Endothelial cell of umbilical vein (primary cell): ENCODE data around the gene WIZ. TPM values are rescaled to one million over a fixed set of nuclear protein-coding genes. Genes with fewer than 3 reads are reported as not detected.

Experiments
- BruUV-seq: library from RNA; stranded (reverse); fragments of 400-500 nt; replicated peaks from 2 replicates; lab custom pipeline; 2021; lab: Mats Ljungman, UMichigan
- CTCF ChIA-PET: fragments of 300-600, 350-600 bp; sonication (Branson Sonifier 250); formaldehyde crosslinking; loops from one replicate; lab custom pipeline; 2021; ENCODE audit warnings: antibody characterized with exemption, inconsistent platforms; lab: Charles Lee
- POLR2A ChIA-PET: fragments of 300-600, 350-600 bp; sonication (Branson Sonifier 250); formaldehyde crosslinking; loops from one replicate; lab custom pipeline; 2021; ENCODE audit warnings: antibody characterized with exemption, inconsistent platforms; lab: Charles Lee
- DNase-seq: peaks from one replicate; pipeline ENCODE4 v3.0.0-alpha.2; 2011; ENCODE audit warnings: low read depth, low spot score
- FAIRE-seq: peaks from 2 replicates; lab custom pipeline; 2011; peaks lifted over from hg19 to GRCh38; lab: Jason Lieb, UNC
- H2AFZ ChIP-seq: 2 replicates; pipeline ENCODE4 v1.6.0; 2012; ENCODE audit warnings: low read depth, low read length, control low read depth, inconsistent platforms
- H3K27ac ChIP-seq: 2 replicates; pipeline ENCODE4 v1.5.1; 2011; ENCODE audit warnings: low read depth, mild to moderate bottlenecking, control low read depth, low read length, moderate library complexity; ENCODE audit not compliant: insufficient read depth
- H3K27me3 ChIP-seq, 2 experiments: 2 replicates each; pipeline versions ENCODE4 v1.6.0 to v1.6.1; 2011; ENCODE audit warnings: low read length in 2 of 2, mixed read lengths in 1 of 2; ENCODE audit not compliant: control insufficient read depth in 2 of 2, insufficient read depth in 2 of 2
- H3K36me3 ChIP-seq, 2 experiments: 2 replicates in 1 of 2; 3 replicates in 1 of 2; pipeline ENCODE4 v1.5.1; 2011; ENCODE audit warnings: low read length in 2 of 2, mild to moderate bottlenecking in 1 of 2, moderate library complexity in 1 of 2; ENCODE audit not compliant: control insufficient read depth in 2 of 2, insufficient read depth in 2 of 2; ENCODE audit errors: extremely low read depth in 1 of 2
- H3K4me1 ChIP-seq: 3 replicates; pipeline ENCODE4 v1.5.1; 2011; ENCODE audit warnings: mild to moderate bottlenecking, low read length; ENCODE audit not compliant: control insufficient read depth, insufficient read depth; ENCODE audit errors: extremely low read depth
- H3K4me2 ChIP-seq: 2 replicates; pipeline ENCODE4 v1.6.1; 2011; ENCODE audit warnings: low read length, control low read depth, mixed read lengths; ENCODE audit not compliant: insufficient read depth
- H3K4me3 ChIP-seq, 3 experiments: fragments of 200-600 bp in 1 of 3; sonication (generic), shearing (Covaris generic) in 1 of 3; replicated peaks in 1 of 3; 2 replicates each; pipeline ENCODE4 v1.5.1; 2011 to 2016; ENCODE audit warnings: control low read depth in 3 of 3, low read length in 3 of 3, mild to moderate bottlenecking in 2 of 3, inconsistent platforms in 1 of 3, low read depth in 1 of 3, moderate library complexity in 1 of 3; ENCODE audit not compliant: insufficient read depth in 1 of 3
- H3K79me2 ChIP-seq: 2 replicates; pipeline ENCODE4 v1.6.0; 2012; ENCODE audit warnings: low read length, inconsistent platforms; ENCODE audit not compliant: control insufficient read depth, insufficient read depth
- H3K9ac ChIP-seq: replicated peaks from 2 replicates; pipeline ENCODE3; 2011; ENCODE audit warnings: low read length, control low read depth; ENCODE audit not compliant: insufficient read depth; ENCODE audit errors: extremely low read depth
- H3K9me1 ChIP-seq: replicated peaks from 3 replicates; pipeline ENCODE4 v1.6.0; 2011; ENCODE audit warnings: mild to moderate bottlenecking, low read length; ENCODE audit not compliant: control insufficient read depth, insufficient read depth; ENCODE audit errors: extremely low read depth
- H3K9me3 ChIP-seq: replicated peaks from 2 replicates; pipeline ENCODE4 v1.5.1; 2012; ENCODE audit warnings: low read length, inconsistent platforms; ENCODE audit not compliant: control insufficient read depth, insufficient read depth
- H4K20me1 ChIP-seq: replicated peaks from 2 replicates; pipeline ENCODE3; 2011; ENCODE audit warnings: mild to moderate bottlenecking, low read length; ENCODE audit not compliant: control insufficient read depth, insufficient read depth; ENCODE audit errors: extremely low read depth
- EZH2 ChIP-seq: IDR thresholded peaks from 2 replicates; pipeline ENCODE4 v1.6.1; 2012; ENCODE audit warnings: borderline replicate concordance, low read depth, mild to moderate bottlenecking, moderate library complexity, low read length, inconsistent platforms; ENCODE audit not compliant: severe bottlenecking
- FOS ChIP-seq: IDR thresholded peaks from 2 replicates; pipeline ENCODE4 v1.6.1; 2011; ENCODE audit warnings: mild to moderate bottlenecking, low read length, moderate library complexity, borderline replicate concordance; ENCODE audit not compliant: insufficient read depth
- GATA2 ChIP-seq: IDR thresholded peaks from 2 replicates; pipeline ENCODE4 v1.7.0; 2011; ENCODE audit warnings: low read depth, mild to moderate bottlenecking, moderate library complexity, mixed read lengths, low read length; ENCODE audit not compliant: insufficient read length, insufficient read depth
- JUN ChIP-seq: IDR thresholded peaks from 2 replicates; pipeline ENCODE4 v1.6.1; 2011; ENCODE audit warnings: borderline replicate concordance, low read depth; ENCODE audit not compliant: insufficient read length, insufficient read depth
- MAX ChIP-seq: IDR thresholded peaks from 2 replicates; pipeline ENCODE4 v1.6.1; 2011; ENCODE audit not compliant: insufficient read depth, insufficient read length
- MYC ChIP-seq: IDR thresholded peaks from one replicate; pipeline ENCODE4 v1.6.1; 2011; ENCODE audit warnings: mild to moderate bottlenecking, low read depth, low read length
- POLR2A ChIP-seq: IDR thresholded peaks from 2 replicates; pipeline ENCODE4 v1.6.1; 2012; ENCODE audit warnings: low read depth, mild to moderate bottlenecking, control low read depth, low read length
- POLR2AphosphoS5 ChIP-seq: IDR thresholded peaks from 2 replicates; pipeline ENCODE4 v1.6.1; 2012; ENCODE audit warnings: low read depth, mild to moderate bottlenecking, control low read depth, low read length, moderate library complexity; ENCODE audit not compliant: insufficient read depth
- dilution Hi-C: fragments of 300-500 bp; cut with MboI; formaldehyde crosslinking; loops from one replicate; pipeline ENCODE4 v1.15.0; 2019; ENCODE audit warnings: low sequenced_read_pairs; ENCODE audit not compliant: extremely low pct_ligation_motif_present
- intact Hi-C: fragments of 100-400 bp; cut with micrococcal nuclease; formaldehyde crosslinking; loops from one replicate; pipeline ENCODE4 v1.10.0; 2022
- polyA plus RNA-seq, 4 experiments: library from polyadenylated mRNA; depleted of rRNA in 3 of 4; stranded (reverse) in 3 of 4; unstranded in 1 of 4; fragments of >200 nt; gene quantifications; 2 replicates each; pipeline versions ENCODE4 v1.2.1 to v1.2.3, GENCODE V29; 2011 to 2012; ENCODE audit warnings: missing spikeins in 1 of 4
- total RNA-seq: library from RNA; stranded (reverse); gene quantifications from 2 replicates; pipeline ENCODE4 v1.2.3, GENCODE V29; 2021
- TF ChIP-seq, protein P1 (sequence below), 2 donors: IDR thresholded peaks; 1 replicate in 1 of 2; 2 replicates in 1 of 2; pipeline ENCODE4 v1.5.1; 2011; ENCODE audit warnings: low read length in 2 of 2, mild to moderate bottlenecking in 2 of 2, moderate library complexity in 2 of 2, control low read depth in 1 of 2, inconsistent platforms in 1 of 2, low read depth in 1 of 2; ENCODE audit not compliant: insufficient read depth in 1 of 2; ENCODE audit errors: extremely low read depth in 1 of 2

WIZ gene
- total and polyA plus RNA-seq, 2 donors (not counting 3 experiments of a cell fraction or from before 2014, with no cell fraction given), result 21.0 to 47.2 TPM

DNA sequence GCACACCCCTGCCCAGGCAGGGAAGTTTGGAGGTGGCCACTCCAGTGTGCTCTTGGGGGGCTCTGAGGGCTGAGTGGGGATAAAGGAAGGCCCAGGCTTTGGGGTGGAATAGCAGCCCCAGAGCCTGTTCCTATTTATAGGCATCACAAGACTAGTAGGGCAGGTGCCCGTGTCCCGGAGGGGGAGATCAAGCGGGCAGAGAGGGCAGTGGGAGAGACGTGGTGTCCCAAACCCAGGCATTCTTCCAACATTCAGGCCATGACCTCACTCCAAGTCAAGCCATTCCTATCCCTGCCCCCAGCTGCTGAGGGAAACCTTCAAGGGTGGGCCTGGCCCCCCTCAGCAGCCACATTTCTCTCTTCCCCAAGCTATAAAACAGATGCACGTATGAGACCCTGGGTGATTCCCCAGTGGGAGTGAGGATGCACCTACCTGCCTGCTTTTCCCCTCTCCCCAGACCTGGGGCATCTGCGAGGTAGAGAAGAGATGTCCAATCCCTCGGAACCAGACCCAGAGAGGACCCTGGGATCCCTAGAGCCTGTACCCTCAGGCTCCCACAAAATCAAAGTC, 3.9 kb downstream of the WIZ start:
- BruUV-seq, result no TSS peak
- intact Hi-C loops (no loop called here), dilution Hi-C loops (no loop called here)

More for the DNA sequence above, 3.9 kb downstream of the WIZ start:
- Histone ChIP-seq H4K20me1 (no peaks in the 10 kb centered on the region), H3K36me3 (no peaks in the 10 kb centered on the region), H3K27ac (no peak overlapping the region), H3K4me2 (no peak overlapping the region), H3K9me1 (no peaks in the 10 kb centered on the region), H3K79me2 (no peaks in the 10 kb centered on the region), H3K4me3 (no peak overlapping the region), H3K9ac (no peak overlapping the region), H3K4me1 (peaks cover 8% of the 10 kb centered on the region), H3K27me3 (no peaks in the 10 kb centered on the region), H3K9me3 (no peaks in the 10 kb centered on the region), H2AFZ (no peak overlapping the region)
- DNase-seq, result no peak
- TF ChIP-seq GATA2 (no peak), FOS (no peak), MAX (no peak), JUN (no peak), POLR2A (no peak), POLR2AphosphoS5 (no peak), EZH2 (no peak), MYC (no peak)
- TF ChIP-seq, protein P1, sequence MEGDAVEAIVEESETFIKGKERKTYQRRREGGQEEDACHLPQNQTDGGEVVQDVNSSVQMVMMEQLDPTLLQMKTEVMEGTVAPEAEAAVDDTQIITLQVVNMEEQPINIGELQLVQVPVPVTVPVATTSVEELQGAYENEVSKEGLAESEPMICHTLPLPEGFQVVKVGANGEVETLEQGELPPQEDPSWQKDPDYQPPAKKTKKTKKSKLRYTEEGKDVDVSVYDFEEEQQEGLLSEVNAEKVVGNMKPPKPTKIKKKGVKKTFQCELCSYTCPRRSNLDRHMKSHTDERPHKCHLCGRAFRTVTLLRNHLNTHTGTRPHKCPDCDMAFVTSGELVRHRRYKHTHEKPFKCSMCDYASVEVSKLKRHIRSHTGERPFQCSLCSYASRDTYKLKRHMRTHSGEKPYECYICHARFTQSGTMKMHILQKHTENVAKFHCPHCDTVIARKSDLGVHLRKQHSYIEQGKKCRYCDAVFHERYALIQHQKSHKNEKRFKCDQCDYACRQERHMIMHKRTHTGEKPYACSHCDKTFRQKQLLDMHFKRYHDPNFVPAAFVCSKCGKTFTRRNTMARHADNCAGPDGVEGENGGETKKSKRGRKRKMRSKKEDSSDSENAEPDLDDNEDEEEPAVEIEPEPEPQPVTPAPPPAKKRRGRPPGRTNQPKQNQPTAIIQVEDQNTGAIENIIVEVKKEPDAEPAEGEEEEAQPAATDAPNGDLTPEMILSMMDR (IDR thresholded peaks at IDR 0.05; ENCODE audit: extremely low read depth in 1 of 2, insufficient read depth in 1 of 2, low read depth in 1 of 2, low read length in 2 of 2), result no peak
- FAIRE-seq, result no peak
- POLR2A ChIA-PET, result no interaction called here
- CTCF ChIA-PET, result no interaction called here
